GM21515 (cell line): ENCODE data around the gene LRRC53.

ENCODE experiments used
- ATAC-seq: cut with Tn5 transposase; IDR thresholded peaks from one replicate; pipeline ENCODE4 v1.9.1; 2021; ENCODE audit not compliant: unreplicated experiment

Gene LRRC53

DNA sequence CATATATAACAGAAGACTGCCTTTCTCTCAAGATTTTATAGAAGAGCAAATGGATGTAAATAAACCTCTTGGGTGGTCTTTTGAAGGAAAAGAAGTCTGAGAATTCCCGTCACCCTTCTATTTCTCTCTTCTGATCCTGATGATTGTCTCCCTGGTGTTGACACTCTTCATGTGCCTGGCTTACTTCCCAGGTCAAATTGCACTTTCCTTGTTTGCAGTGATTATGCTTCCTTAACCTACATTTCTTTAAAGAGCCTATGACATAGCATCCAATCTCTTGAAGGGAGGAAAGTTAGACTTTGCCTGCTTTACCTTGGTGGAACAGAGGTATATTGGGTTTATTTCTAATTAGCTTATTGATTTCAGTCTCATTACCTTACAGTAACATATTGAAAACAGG is 80.1 kb downstream of the LRRC53 start:
- no peak for ATAC-seq

DNA sequence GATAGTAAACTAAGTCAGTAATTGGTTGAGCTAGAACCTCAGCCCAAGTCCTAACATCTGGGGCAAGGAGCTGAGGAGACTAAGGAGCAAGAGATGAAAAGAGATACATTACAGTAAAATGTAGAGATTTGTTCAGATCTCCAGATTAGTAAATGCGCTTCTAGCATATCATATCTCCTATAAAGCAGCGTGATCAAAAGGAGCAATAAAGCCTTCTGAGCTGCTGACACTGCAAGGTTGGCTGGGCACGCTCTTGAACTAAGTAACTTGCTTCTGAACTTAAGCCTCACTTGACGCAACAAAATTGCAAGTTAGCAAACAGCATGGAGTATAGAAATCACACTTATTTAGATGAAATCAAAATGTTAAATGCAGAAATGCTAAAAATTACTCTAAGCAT is 80.9 kb downstream of the LRRC53 start:
- no peak for ATAC-seq

DNA sequence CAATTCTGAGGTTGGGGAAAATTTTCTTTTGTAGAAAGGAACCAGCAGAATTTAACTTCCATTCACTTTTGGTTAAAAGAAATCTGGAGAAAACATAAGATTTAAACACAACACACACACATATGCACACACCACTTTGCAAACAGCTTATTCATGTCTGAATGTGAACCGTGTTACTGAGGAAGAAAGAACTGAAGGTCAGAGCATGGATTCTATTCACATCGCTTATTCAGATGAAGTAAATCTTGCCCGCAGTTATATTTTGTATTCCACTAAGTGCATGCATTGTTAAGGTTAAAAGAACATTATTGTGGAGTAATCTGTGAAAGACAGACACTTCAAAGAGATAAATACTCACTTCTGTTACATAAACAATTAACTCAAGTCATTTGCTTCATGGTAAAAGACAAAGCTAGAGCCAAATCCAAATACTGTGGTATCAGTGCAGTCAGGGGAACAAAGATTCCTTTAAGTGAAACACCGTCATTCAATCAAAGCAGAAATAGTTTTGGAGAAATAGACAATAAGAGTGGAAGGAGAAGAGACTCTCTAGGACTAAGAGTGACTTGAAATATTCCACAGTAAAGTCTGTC is 82.0 kb downstream of the LRRC53 start:
- ATAC-seq, result no peak

DNA sequence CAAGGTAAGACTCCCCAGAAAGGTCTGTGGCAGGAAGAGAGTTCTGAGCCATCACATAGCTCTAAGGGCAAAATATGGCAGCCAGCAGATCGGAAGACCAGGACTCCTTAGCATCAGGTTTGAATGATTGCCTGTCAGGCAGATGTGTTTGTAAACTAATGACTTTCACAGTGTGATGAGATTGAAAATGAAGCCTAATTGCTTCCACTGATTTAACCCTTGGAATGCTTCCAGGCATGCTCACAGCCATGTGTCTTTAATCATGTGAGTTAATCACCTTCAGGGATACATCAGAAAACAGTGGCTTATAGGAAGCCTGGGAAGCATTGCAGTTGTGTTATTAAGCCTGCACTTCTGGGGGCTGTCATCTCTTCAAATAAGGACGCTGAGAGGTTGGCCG is 82.8 kb downstream of the LRRC53 start:
- ATAC-seq, result no peak

DNA sequence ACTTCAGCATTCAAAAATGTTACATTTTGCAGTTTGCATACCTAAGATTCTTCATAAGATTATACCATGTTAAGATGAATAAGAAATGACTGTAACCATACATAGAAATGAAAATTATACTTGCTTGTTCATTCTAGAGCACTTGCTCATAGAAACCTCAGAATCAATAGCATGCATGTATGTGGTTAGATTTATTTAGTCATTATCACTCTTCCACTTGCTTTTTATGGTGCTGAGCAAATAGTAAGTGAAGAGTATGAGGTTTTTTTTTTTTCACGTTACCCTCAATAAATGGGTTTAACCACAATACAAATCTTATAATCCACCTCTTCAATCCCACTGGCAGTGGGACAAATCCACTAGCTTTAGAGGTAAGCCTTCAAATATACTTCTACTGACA is 84.7 kb downstream of the LRRC53 start:
- ATAC-seq, result no peak

DNA sequence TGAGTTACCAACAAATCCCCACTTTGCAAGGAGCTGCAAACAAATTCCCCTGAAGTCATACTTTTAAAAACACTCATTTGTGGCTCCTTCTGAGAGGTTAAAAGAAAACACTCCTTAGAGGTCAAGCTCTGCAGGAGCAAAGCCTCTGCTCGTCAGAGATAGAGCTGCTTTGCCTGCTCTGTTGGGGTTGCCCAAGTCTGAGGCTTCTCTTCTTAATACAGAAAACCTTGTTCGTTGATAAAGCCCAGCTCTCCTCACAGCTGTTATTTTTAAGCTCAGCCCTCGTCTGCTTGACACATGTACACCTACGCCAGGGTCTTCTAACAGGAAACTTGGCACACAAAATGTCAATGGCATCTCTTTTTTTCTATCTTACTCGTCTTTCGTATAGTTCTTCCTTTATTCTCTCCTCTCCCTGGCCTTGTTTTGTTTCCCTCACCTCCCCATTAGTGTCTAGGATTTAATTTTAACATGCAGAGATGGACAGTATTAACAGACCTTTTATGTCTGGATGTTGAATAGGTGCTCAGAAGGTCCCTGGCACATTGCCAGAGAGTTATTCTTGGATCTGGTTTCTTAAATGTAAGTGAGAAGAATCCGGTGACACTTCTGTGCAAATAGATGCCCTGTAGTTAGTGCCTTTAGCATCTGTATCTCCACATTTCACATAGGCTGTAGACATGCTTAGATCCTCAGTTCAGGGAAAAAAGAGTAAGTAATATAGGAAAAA is 86.0 kb downstream of the LRRC53 start:
- ATAC-seq, result no peak

DNA sequence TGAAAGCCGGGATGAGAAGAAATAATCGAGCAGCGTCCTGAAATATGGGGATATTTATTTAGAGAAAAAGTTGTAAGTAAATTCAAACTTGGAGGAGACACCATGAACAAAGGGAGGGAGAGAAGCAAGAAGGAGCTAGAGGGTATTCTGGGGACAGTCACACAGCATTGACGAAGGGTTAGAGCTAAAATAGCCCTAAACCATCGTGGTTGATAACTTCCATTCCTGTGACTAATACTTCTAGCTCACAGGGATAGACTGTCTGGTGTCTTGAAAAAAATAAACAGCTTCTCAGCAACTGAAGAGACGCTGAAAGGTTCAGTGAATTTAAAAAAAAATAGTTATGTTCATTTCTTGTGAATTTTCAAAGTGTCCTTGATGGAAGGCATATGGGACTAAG is 86.7 kb downstream of the LRRC53 start:
- no peak for ATAC-seq

DNA sequence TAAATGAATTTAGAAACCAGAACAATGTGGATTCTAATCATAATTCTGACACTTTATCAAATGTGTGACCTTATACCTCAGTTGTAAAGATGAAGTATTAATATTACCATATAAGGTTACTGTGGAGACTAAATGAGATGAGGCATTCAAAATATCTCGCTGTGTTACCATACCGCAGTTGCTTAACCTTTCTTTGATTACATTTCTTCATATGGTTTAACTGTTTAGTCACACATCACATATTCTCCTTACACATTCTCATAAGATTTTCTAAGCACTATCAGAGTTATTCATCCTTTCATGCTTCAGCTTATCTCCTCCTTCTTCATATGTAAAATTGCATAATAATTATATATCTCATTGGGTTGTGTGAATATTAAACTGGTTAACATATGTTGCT is 88.9 kb downstream of the LRRC53 start:
- no peak for ATAC-seq

DNA sequence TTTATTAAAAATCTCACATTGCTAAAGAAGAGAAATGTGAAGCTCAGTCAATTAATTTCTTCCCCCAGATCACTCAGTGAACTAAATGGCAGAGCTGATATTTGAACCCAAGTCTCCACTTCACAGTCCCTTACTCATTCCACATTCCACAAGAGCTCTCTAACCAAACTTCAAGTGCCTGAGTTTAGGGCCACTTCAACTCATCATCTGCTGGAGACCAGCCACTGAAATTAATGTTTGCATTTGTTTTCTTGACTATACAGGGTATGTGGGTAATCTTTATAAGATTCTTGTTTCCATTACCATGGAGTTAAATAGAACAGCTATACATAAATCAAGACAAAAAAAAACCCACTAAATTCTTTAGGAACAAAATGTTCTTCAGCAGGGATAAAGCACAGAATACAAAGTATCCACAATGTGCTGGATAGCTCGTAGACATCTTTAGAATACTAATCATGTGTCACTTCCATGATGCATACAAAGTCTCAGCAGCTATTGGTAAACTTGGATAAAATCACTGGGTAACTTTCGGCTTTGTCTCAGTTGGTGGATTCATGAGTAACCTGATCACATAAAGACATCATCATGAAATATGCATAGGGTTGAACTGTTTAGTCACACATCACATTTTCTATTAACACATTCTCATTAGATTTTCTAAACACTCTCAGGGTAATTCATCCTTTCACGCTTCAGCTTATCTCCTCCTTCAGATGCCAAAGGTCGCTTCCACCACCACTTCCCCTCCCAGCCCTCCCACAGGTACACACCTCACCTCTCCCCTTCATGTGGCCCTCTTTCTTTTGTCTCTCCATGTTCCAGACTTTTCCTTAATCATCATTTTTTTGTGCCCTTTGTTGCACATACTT is 89.8 kb downstream of the LRRC53 start:
- ATAC-seq, result no peak

DNA sequence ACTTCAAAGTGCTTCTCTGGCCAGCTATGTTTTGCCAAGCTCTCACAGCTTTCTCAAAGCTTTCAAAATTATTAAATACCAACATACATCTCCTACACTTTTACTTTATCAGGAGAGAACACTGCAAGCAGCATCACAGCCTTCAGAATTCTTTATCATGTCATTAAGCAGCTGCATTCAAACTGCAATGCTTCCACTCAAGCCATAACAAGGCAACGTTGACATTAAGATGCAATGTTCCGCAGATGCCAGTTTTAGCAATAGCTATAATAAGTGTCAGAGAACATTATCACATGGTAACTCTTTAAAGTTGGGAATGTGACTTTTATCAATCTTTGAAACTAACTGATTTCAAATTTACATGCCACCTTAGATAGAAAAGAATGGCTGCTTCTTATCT is 91.9 kb downstream of the LRRC53 start:
- ATAC-seq, result no peak
